Retinal pigment epithelial cell (primary cell): ENCODE data around the gene ARL17B.
A peak's percentile ranks its signal among the peaks of the same experiment; 100 is the strongest.
"Not testable (repeated sequence)": the region's sequence is repeated elsewhere in the genome, so short reads cannot be mapped to it uniquely, and the experiment has no call there.

Source experiments
- DNase-seq: peaks from one replicate; pipeline ENCODE4 v3.0.0-alpha.2; 2010; ENCODE audit warnings: low read depth
- H3K4me3 ChIP-seq: 2 replicates; pipeline ENCODE4 v1.5.1; 2011; ENCODE audit warnings: mild to moderate bottlenecking, low read length, control low read depth, moderate library complexity
- TF ChIP-seq, protein P1 (sequence below): conservative IDR thresholded peaks from 2 replicates; pipeline ENCODE4 v1.5.1; 2011; ENCODE audit warnings: low read depth, low read length, control low read depth, inconsistent platforms

Gene ARL17B

DNA sequence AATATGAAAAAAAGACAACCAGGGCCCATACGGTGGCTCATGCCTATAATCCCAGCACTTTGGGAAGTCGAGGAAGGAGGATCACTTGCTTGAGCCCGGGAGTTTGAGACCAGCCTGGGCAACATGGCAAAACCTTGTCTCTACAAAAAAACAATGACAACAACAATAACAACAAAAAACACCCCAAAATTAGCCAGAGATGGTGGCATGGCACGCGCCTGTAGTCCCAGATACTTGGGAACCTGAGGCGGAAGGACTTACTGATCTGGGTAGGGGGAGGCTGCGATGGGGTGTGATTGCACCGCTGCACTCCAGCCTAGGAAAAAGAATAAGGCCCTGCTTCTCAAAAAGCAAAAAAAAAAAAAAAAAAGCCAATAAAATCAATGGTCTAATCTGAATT lies 69.9 kb downstream of the ARL17B start:
- not testable (repeated sequence) for DNase-seq, H3K4me3 ChIP-seq

DNA sequence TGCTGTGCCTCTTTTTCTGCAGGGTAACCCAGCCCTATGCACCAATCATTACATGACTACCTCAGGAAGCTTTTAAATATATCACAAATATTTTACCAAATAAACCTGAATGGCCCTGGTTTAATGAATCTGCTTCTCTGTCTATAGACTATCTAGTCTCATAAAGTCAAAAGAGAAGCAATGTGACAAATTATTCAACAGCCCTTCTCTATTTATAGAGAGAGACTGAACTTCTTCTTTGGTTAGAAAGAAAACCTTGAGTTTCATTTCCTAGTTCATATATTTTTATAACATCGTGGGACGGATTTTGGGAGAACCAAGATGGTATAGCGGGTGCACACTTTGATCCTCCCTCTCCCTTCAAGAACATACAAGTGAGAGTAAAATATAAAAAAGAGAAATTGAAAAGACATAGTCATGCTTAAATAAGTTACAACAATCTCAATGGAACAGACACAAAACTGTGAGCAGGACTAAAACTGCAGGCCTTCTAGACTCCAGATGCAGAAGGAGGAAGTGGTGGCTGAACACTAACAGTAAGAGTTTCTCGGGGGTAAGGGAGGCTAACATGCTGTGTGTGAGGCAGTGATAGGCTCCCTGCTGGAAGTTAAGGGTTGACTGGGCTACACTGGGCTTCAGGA lies 70.5 kb downstream of the ARL17B start:
- H3K4me3 ChIP-seq, DNase-seq: not testable (repeated sequence)

DNA sequence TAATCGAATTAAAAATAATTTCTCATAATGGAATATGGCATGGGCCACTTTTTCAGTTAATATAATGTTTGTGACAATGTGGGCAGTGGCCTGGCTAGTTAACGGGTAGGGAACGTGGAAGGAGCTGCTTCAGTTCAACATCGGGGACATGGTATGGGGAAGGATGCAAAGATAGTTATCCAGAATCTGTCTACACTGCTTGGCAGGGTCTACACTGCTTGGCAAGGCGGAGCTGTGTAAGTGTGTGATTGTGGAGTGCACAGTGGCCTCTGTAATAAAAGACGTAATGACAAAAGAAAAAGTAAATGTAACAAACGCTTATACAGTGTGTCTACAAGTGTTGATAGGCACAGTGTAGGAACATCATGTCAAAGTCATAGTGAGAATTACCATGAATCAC lies 74.0 kb downstream of the ARL17B start:
- H3K4me3 ChIP-seq, DNase-seq: not testable (repeated sequence)

DNA sequence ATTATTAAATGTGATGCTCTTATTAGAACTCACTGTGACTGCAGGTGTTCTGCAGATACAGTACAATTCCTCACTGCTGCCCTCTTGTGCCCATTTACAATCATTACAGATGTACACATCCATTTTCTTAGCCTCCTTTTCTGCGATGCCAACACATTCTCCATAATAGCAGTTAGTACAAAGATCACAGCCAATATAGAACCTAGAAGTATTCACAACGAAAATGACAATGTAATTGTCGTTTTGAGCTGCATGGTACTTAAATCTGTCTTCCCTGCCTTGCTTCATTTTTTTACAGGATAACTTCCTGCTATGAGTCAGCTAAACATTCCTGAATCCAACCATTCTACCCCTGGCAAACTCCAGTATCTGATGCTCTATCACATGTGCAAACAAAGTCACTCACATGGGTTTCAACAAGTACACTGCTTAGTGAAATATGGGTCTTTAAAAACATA lies 74.8 kb downstream of the ARL17B start:
- TF ChIP-seq, protein P1, sequence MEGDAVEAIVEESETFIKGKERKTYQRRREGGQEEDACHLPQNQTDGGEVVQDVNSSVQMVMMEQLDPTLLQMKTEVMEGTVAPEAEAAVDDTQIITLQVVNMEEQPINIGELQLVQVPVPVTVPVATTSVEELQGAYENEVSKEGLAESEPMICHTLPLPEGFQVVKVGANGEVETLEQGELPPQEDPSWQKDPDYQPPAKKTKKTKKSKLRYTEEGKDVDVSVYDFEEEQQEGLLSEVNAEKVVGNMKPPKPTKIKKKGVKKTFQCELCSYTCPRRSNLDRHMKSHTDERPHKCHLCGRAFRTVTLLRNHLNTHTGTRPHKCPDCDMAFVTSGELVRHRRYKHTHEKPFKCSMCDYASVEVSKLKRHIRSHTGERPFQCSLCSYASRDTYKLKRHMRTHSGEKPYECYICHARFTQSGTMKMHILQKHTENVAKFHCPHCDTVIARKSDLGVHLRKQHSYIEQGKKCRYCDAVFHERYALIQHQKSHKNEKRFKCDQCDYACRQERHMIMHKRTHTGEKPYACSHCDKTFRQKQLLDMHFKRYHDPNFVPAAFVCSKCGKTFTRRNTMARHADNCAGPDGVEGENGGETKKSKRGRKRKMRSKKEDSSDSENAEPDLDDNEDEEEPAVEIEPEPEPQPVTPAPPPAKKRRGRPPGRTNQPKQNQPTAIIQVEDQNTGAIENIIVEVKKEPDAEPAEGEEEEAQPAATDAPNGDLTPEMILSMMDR, result peak; percentile 65
- DNase-seq, H3K4me3 ChIP-seq: not testable (repeated sequence)

DNA sequence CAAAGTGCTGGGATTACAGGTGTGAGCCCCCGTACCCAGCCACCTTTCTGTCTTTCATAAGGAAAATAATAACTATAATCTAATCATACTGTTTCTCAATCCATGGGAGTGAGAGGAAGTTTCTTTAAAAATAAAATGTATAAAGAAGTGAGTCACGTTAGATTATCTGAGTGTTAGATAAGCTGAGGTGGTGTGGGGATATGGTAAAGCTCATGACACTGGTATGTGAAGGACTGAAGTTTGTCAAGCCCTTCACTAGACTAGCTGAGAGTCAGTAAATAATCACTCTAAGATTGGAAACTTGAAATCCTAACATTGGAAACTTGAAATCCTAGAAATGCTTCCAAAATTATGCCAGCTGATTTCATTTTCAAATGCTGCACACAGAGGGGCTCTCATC lies 76.1 kb downstream of the ARL17B start:
- not testable (repeated sequence) for DNase-seq, H3K4me3 ChIP-seq

DNA sequence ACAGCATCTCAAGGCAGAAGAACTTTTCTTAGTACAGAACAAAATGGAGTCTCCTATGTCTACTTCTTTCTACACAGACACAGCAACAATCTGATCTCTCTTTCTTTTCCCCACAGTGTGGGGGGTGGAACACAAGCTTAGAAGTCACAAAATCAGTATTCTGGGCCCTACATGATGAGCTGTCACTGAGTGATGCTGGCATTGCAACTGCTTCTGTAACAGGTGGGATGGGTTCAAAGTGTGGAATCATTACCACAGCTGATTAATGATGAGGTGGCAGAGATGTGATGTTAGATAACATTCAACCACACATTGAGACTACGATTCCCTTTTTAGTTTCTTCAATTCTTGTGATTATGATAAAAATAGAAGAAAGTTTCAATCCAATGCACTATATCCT lies 77.1 kb downstream of the ARL17B start:
- DNase-seq, H3K4me3 ChIP-seq: not testable (repeated sequence)

DNA sequence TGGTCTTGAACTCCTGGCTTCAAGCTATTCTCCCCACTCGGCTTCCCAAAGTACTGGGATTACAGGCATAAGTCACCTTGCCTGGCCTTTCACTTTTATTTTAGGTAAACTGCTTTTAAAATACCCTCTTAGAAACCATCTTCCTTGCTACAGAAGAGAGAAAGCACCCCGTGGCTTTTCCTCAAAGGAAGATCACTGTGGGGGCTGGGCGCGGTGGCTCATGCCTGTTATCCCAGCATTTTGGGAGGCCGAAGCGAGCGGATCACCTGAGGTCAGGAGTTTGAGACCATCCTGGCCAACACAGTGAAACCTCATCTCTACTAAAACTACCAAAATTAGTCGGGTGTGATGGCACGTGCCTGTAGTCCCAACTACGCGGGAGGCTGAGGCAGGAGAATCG lies 78.9 kb downstream of the ARL17B start:
- not testable (repeated sequence) for H3K4me3 ChIP-seq, DNase-seq

DNA sequence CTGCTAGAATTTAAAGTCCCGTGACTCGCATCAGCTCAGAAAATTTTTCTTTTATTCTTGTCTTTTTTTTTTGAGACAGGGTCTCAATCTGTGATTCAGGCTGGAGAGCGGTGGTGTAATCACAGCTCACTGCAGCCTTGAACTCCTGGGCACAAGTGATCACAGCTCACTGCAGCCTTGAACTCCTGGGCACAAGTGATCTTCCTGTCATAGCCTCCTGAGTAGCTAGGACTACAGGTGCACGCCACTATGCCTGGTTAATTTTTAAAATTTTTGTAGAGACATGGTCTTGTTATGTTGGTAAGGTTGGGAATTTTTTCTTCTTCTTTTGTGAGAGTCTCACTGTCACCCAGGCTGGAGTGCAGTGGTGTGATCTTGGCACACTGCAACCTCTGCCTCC lies 80.2 kb downstream of the ARL17B start:
- DNase-seq, H3K4me3 ChIP-seq: not testable (repeated sequence)

DNA sequence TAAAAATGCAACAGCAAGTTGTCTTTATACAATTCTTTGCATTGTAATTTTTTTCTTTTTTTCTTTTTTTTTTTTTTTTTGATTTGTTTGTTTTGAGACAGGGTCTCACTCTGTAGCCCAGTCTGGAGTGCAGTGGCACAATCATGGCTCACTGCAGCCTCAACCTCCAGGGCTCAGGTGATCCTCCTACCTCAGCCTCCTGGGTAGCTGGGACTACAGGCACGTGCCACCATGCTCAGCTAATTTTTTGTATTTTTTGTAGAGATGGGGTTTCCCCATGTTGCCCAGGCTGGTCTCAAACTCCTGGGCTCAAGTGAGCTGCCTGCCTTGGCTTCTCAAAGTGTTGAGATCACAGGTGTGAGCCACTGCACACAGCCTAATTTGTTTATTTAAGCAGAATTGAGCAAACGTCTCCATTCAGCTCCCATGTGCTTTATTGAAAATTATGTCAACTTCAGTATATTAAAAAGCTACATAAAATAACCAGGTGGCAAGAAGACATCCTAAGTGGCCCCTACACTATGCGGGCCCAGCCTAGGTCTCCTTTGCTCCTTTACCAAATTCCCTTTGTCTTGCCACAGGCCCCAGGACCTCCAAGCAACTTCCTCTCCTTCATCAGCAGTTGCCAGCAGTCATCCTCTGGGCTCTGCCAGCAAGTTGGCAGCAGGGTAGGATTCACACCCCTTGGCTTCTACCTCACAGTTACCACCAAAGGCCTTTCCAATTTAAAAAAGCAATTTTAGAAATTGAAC lies 84.7 kb downstream of the ARL17B start:
- not testable (repeated sequence) for H3K4me3 ChIP-seq, DNase-seq

DNA sequence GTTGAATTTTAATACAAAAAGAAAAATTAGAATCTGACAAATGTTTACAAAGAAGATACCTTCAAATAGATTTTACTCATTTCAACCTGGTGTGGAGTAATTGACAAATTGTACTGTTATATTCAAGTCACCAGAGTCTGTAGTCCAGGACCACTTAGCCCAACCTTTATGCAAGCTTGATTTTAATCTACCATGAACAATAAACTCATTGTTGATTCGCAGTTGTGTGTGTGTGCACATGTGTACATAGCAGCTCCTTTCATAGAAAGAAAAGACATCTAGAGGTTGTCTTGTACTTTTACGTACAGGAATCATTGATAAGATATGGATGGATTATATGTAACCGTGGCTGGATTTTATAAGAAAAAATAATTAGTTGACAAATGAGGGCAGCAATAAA lies 87.3 kb downstream of the ARL17B start:
- DNase-seq, result no peak
- TF ChIP-seq, protein P1, result no peak

DNA sequence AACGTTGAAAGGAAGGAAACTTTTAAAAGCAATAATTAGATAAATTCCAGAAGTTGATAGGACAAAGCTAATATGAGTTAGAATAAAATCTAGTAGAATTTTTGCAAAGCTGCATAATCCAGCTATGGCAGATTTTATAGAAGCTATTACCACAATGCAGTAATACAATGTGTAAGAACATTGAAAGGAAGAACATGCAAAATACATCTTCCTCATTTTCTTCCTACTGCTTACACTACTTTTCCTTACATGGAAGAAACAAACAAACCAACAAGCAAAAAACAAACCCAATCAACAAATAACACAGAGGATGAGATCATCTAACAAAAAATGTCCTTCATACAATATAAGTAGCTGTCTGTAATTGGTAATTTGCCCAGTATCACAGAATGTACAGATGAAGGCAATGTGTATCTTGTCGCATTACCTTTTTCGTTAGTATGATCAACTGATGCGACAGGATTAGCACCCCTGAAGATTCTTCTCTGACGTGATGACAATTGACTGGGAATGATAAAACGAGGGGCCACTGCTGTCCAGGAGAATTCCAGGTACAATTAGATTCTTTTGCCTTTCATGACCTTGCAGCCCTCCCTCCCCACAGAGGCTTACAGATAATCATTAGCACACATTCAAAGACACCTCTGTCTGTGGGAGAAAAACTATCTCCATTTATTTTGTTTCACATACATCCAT lies 87.9 kb downstream of the ARL17B start:
- TF ChIP-seq, protein P1, result no peak
- DNase-seq, result no peak

More for the DNA sequence above, 87.3 kb downstream of the ARL17B start:
- H3K4me3 ChIP-seq, result no peak overlapping the region

More for the DNA sequence above, 87.9 kb downstream of the ARL17B start:
- H3K4me3 ChIP-seq, result no peak overlapping the region
